Coronary artery (tissue), 2 donors: Measurements from ENCODE around the gene TMIGD3.

ENCODE experiments used
- DNase-seq: peaks from one replicate; pipeline ENCODE4 v3.0.0-alpha.2; 2017; ENCODE audit warnings: low spot score
- H3K27ac ChIP-seq, 2 donors: fragments of 200-600 bp; sonication (generic); one replicate each; pipeline ENCODE4 v1.5.1; 2016 to 2019
- H3K4me3 ChIP-seq: fragments of 200-600 bp; sonication (generic); 2 replicates; pipeline ENCODE4 v1.5.1; 2016; ENCODE audit warnings: mild to moderate bottlenecking, moderate library complexity
- TF ChIP-seq, protein P1 (sequence below): fragments of 200-600 bp; sonication (generic); IDR thresholded peaks from one replicate; pipeline ENCODE4 v1.5.1; 2019; ENCODE audit warnings: antibody characterized with exemption

TMIGD3 gene

GRCh38 chr1:111470596-111470995, 32.8 kb downstream of the TMIGD3 start:
- DNase-seq: no peak
- TF ChIP-seq, protein P1, sequence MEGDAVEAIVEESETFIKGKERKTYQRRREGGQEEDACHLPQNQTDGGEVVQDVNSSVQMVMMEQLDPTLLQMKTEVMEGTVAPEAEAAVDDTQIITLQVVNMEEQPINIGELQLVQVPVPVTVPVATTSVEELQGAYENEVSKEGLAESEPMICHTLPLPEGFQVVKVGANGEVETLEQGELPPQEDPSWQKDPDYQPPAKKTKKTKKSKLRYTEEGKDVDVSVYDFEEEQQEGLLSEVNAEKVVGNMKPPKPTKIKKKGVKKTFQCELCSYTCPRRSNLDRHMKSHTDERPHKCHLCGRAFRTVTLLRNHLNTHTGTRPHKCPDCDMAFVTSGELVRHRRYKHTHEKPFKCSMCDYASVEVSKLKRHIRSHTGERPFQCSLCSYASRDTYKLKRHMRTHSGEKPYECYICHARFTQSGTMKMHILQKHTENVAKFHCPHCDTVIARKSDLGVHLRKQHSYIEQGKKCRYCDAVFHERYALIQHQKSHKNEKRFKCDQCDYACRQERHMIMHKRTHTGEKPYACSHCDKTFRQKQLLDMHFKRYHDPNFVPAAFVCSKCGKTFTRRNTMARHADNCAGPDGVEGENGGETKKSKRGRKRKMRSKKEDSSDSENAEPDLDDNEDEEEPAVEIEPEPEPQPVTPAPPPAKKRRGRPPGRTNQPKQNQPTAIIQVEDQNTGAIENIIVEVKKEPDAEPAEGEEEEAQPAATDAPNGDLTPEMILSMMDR: no peak
- Histone ChIP-seq H3K4me3 (no peak overlapping the region), H3K27ac (peak overlapping the region in 1 of 2 donors; percentile 14)

GRCh38 chr1:111469539-111469938, 33.9 kb downstream of the TMIGD3 start:
- TF ChIP-seq, protein P1: no peak
- DNase-seq: no peak
- Histone ChIP-seq H3K4me3 (no peak overlapping the region), H3K27ac (no peak overlapping the region)

- Histone ChIP-seq H3K27ac (no peak overlapping the region), H3K4me3 (no peak overlapping the region)
- TF ChIP-seq, protein P1: no peak
- no peak for DNase-seq
Observed at GRCh38 chr1:111468717-111469100, 34.7 kb downstream of the TMIGD3 start.

- no peak overlapping the region for H3K4me3 ChIP-seq
- TF ChIP-seq, protein P1: no peak
- DNase-seq: no peak
- H3K27ac ChIP-seq: no peak overlapping the region
Observed at GRCh38 chr1:111467865-111468716, 35.3 kb downstream of the TMIGD3 start.

DNA sequence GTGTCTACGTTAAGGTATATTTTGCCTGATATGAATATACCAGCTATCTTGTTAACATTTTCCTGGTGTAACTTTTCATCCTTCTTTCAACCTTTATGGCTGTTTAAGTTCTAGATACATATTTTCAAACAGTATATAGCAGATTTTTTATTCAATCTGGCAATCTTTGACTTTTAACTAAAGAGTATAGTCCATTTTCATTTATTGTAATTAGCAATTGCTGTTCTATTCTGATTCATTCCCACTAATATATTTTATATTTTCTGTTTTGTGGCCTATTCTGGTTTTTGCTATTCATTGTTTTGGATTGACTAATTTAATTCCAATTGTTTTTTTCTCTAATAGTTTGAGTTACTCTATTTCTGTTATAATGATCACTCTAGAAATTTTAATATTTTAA, 37.0 kb downstream of the TMIGD3 start:
- H3K27ac ChIP-seq: no peak overlapping the region
- H3K4me3 ChIP-seq: no peak overlapping the region
- TF ChIP-seq, protein P1: no peak
- DNase-seq: no peak

DNA sequence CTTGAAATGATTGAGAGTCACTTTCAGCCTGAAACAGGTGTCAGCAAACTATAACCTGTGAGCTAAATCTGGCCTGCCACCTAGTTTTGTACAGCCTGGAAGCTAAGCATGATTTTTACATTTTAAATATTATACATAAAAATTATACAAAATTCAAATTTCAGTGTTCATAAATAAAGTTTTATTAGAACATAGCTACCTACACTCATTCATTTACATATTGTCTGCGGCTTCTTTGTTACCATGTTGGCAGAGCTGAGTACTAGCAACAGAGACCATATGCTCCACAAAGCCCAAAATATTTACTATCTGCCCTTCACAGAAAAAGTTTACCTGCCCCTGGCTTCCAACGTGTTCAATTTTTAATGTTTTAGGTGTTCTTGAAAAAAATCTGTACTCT, 37.7 kb downstream of the TMIGD3 start:
- no peak for DNase-seq
- Histone ChIP-seq H3K4me3 (no peak overlapping the region), H3K27ac (no peak overlapping the region)
- TF ChIP-seq, protein P1: no peak
